A549 (cell line): ENCODE measurements around the gene SLC11A2. TPM values are rescaled to one million over a fixed set of nuclear protein-coding genes. Genes with fewer than 3 reads are reported as not detected.
"Not testable (repeated sequence)": the region's sequence is repeated elsewhere in the genome, so short reads cannot be mapped to it uniquely, and the experiment has no call there.

Experiments
- ATAC-seq, 2 experiments: fragments of 200-7000 bp in 1 of 2; fragments of >200 bp in 1 of 2; cut with Nextera tagmentation in 1 of 2; cut with Tn5 transposase in 1 of 2; 3 replicates each; pipeline versions ENCODE4 v1.8.0 to v1.9.1; 2018 to 2020; ENCODE audit warnings: mild to moderate bottlenecking in 1 of 2, moderate library complexity in 1 of 2
- CTCF ChIA-PET: fragments of 300-600 bp; sonication (Branson Sonifier 250); formaldehyde crosslinking; extraction: SDS; loops from one replicate; lab custom pipeline; 2021; ENCODE audit warnings: antibody characterized with exemption, inconsistent platforms; lab: Yijun Ruan, JAX
- POLR2A ChIA-PET: fragments of 350-600 bp; formaldehyde crosslinking; extraction: SDS; loops from one replicate; lab custom pipeline; 2021; ENCODE audit warnings: antibody characterized with exemption, inconsistent platforms; lab: Yijun Ruan, JAX
- DNase-seq, 2 experiments: peaks; one replicate each; pipeline versions ENCODE4 v3.0.0 to v3.0.0-alpha.2; 2011 to 2016; ENCODE audit warnings: low read depth in 1 of 2, low spot score in 1 of 2
- FAIRE-seq: peaks from 2 replicates; lab custom pipeline; 2011; peaks lifted over from hg19 to GRCh38; lab: Jason Lieb, UNC
- H3K27ac ChIP-seq, 2 experiments: fragments of >200 bp; sonication (Bioruptor Twin); formaldehyde crosslinking; 3 replicates each; pipeline ENCODE4 v1.5.1; 2016 to 2017
- H3K4me1 ChIP-seq: fragments of >200 bp; sonication (Bioruptor Twin); formaldehyde crosslinking; 3 replicates; pipeline ENCODE4 v1.6.1; 2016
- H3K4me2 ChIP-seq: fragments of >200 bp; sonication (Bioruptor Twin); formaldehyde crosslinking; 3 replicates; pipeline ENCODE4 v1.6.1; 2016
- H3K4me3 ChIP-seq: fragments of >200 bp; sonication (Bioruptor Twin); formaldehyde crosslinking; 3 replicates; pipeline ENCODE4 v1.5.1; 2016
- H3K9me3 ChIP-seq: fragments of >200 bp; sonication (Bioruptor Twin); formaldehyde crosslinking; 3 replicates; pipeline ENCODE4 v1.6.1; 2016
- BHLHE40 ChIP-seq: IDR thresholded peaks from 2 replicates; pipeline ENCODE4 v1.6.1; 2012; ENCODE audit warnings: low read depth, low read length, inconsistent platforms
- CTCF ChIP-seq: fragments of >200 bp; sonication (Bioruptor Twin); formaldehyde crosslinking; IDR thresholded peaks from 3 replicates; pipeline ENCODE4 v1.5.1; 2016
- E2F6 ChIP-seq: IDR thresholded peaks from 2 replicates; pipeline ENCODE4 v1.6.1; 2012; ENCODE audit warnings: low read depth, borderline replicate concordance
- EHMT2 ChIP-seq: fragments of 200-600 bp; sonication (generic); IDR thresholded peaks from 2 replicates; pipeline ENCODE4 v1.6.1; 2016; ENCODE audit warnings: antibody characterized with exemption, low read depth, mild to moderate bottlenecking, moderate library complexity
- GATA3 ChIP-seq: IDR thresholded peaks from 2 replicates; pipeline ENCODE4 v1.6.1; 2012; ENCODE audit warnings: borderline replicate concordance
- HDAC2 ChIP-seq: fragments of 200-600 bp; sonication (generic); IDR thresholded peaks from 2 replicates; pipeline ENCODE4 v1.6.1; 2016
- HOXA7 ChIP-seq: fragments of 250-450 bp; sonication (Bioruptor Pico); IDR thresholded peaks from 2 replicates; pipeline ENCODE4 v1.5.0; 2020; ENCODE audit warnings: mild to moderate bottlenecking, moderate library complexity
- HOXB5 ChIP-seq: fragments of 250-450 bp; sonication (Bioruptor Pico); IDR thresholded peaks from 2 replicates; pipeline ENCODE4 v1.5.0; 2020; ENCODE audit warnings: mild to moderate bottlenecking, moderate library complexity
- JUNB ChIP-seq: fragments of >200 bp; sonication (Bioruptor Twin); formaldehyde crosslinking; IDR thresholded peaks from 2 replicates; pipeline ENCODE4 v1.6.1; 2016
- KDM1A ChIP-seq: fragments of 200-600 bp; sonication (generic); IDR thresholded peaks from 2 replicates; pipeline ENCODE4 v1.6.1; 2016; ENCODE audit warnings: low read depth, mild to moderate bottlenecking
- MAFK ChIP-seq: fragments of 450-650 bp; IDR thresholded peaks from 2 replicates; pipeline ENCODE4 v1.6.1; 2014; ENCODE audit not compliant: partially characterized antibody
- NR3C1 ChIP-seq: fragments of >200 bp; sonication (Bioruptor Twin); formaldehyde crosslinking; IDR thresholded peaks from 3 replicates; pipeline ENCODE4 v1.6.1; 2017
- RAD21 ChIP-seq, 2 experiments: fragments of >200 bp in 1 of 2; sonication (Bioruptor Twin) in 1 of 2; formaldehyde crosslinking in 1 of 2; IDR thresholded peaks in 1 of 2; conservative IDR thresholded peaks in 1 of 2; 2 replicates in 1 of 2; 3 replicates in 1 of 2; pipeline ENCODE4 v1.6.1; 2012 to 2018; ENCODE audit warnings: inconsistent platforms in 1 of 2
- RCOR1 ChIP-seq: fragments of 150-350 bp; IDR thresholded peaks from 2 replicates; pipeline ENCODE4 v1.6.1; 2014; ENCODE audit warnings: antibody characterized with exemption, low read length, low read depth
- REST ChIP-seq: fragments of 200-600 bp; sonication (generic); IDR thresholded peaks from 2 replicates; pipeline ENCODE4 v1.6.1; 2016; ENCODE audit warnings: antibody characterized with exemption, mild to moderate bottlenecking, moderate library complexity
- RNF2 ChIP-seq: fragments of 200-600 bp; sonication (generic); IDR thresholded peaks from 2 replicates; pipeline ENCODE4 v1.6.1; 2016; ENCODE audit warnings: low read depth, mild to moderate bottlenecking, antibody characterized with exemption, moderate library complexity, borderline replicate concordance
- SMC3 ChIP-seq: fragments of >200 bp; sonication (Bioruptor Twin); formaldehyde crosslinking; IDR thresholded peaks from 3 replicates; pipeline ENCODE4 v1.6.1; 2018; ENCODE audit warnings: inconsistent platforms
- TFCP2L1 ChIP-seq: fragments of 250-450 bp; sonication (Bioruptor Pico); IDR thresholded peaks from 2 replicates; pipeline ENCODE4 v1.5.0; 2021; ENCODE audit warnings: mild to moderate bottlenecking
- ZC3H11A ChIP-seq: fragments of 450-650 bp; IDR thresholded peaks from 2 replicates; pipeline ENCODE4 v1.6.1; 2014; ENCODE audit warnings: antibody characterized with exemption, mild to moderate bottlenecking
- ZFP36 ChIP-seq: fragments of 450-650 bp; IDR thresholded peaks from 2 replicates; pipeline ENCODE4 v1.6.1; 2014; ENCODE audit warnings: borderline replicate concordance; ENCODE audit not compliant: partially characterized antibody
- WGBS: methylation state at CpG from one replicate; pipeline ENCODE4 v1.1.6; 2017; ENCODE audit errors: missing lambda C conversion rate; 5-methylcytosine and 5-hydroxymethylcytosine counted together
- polyA plus RNA-seq, 4 experiments: library from polyadenylated mRNA; depleted of rRNA in 3 of 4; stranded (reverse); fragments of >200 nt; fragmentation: RNase III in 1 of 4; extraction: RNeasy Plus Mini Kit Qiagen cat#74134 plus additional on column Dnase treatment in 1 of 4; gene quantifications; 2 replicates in 3 of 4; 3 replicates in 1 of 4; pipeline ENCODE4 v1.2.3, GENCODE V29; 2011 to 2017

The SLC11A2 gene
- polyA plus RNA-seq, 2 of the 4 experiments (the other 2 are of a cell fraction), result 30.8 to 80.7 TPM

GRCh38 chr12:51018956-51019355 is 7.2 kb downstream of the SLC11A2 start:
- no peaks in the 10 kb centered on the region for H3K9me3 ChIP-seq
- POLR2A ChIA-PET, result no interaction called here
- H3K4me1 ChIP-seq, result peaks cover 14% of the 10 kb centered on the region
- H3K4me3 ChIP-seq, result no peak overlapping the region
- no peak for DNase-seq
- WGBS, result 92% methylated on average over 2 of the region's 2 CpGs
- CTCF ChIA-PET, result interaction anchor here (0.8 to 2.9 kb wide), 7 partner anchors 9 to 944 kb away, joined by 3 to 15 read pairs (median 4); no protein-coding TSS in a partner anchor
- H3K4me2 ChIP-seq, result no peak overlapping the region
- TF ChIP-seq EHMT2 (no peak), HOXB5 (CRISPR knock-in tag) (no peak), SMC3 (no peak), ZFP36 (no peak), HOXA7 (CRISPR knock-in tag) (no peak), ZC3H11A (no peak), RCOR1 (no peak)
- ATAC-seq, result no peak
- H3K27ac ChIP-seq, result no peak overlapping the region
- FAIRE-seq, result no peak

- H3K4me3 ChIP-seq, result no peak overlapping the region
- ATAC-seq (no peak), FAIRE-seq (no peak), DNase-seq (no peak)
- peaks cover 8% of the 10 kb centered on the region; the same call in 2 of the 3 replicates for H3K4me1 ChIP-seq
- H3K27ac ChIP-seq, result no peak overlapping the region
- POLR2A ChIA-PET, result no interaction called here
- H3K4me2 ChIP-seq, result no peak overlapping the region
- CTCF ChIA-PET, result interaction anchor here (0.6 to 2.9 kb wide), 4 partner anchors 8 to 227 kb away, joined by 3 to 15 read pairs (median 4); no protein-coding TSS in a partner anchor
- no peaks in the 10 kb centered on the region for H3K9me3 ChIP-seq
- TF ChIP-seq JUNB (no peak), EHMT2 (no peak), RCOR1 (no peak), RNF2 (no peak), RAD21 (conservative IDR thresholded peaks at IDR 0.05 in 1 of 2, IDR thresholded peaks at IDR 0.05 in 1 of 2) (no peak), E2F6 (no peak), MAFK (no peak), CTCF (no peak), HDAC2 (no peak)
Observed at GRCh38 chr12:51017452-51017851, 8.7 kb downstream of the SLC11A2 start.

GRCh38 chr12:51014467-51014866 is 11.7 kb downstream of the SLC11A2 start:
- CTCF ChIA-PET, H3K4me2 ChIP-seq, H3K9me3 ChIP-seq, H3K4me1 ChIP-seq, DNase-seq, H3K4me3 ChIP-seq, FAIRE-seq, ATAC-seq, H3K27ac ChIP-seq, POLR2A ChIA-PET: not testable (repeated sequence)
- 93% methylated on average over 9 of the region's 9 CpGs for WGBS

- Histone ChIP-seq H3K27ac (no peak overlapping the region), H3K4me1 (peaks cover 6% of the 10 kb centered on the region; the same call in 1 of the 3 replicates), H3K4me2 (no peak overlapping the region), H3K9me3 (no peaks in the 10 kb centered on the region), H3K4me3 (no peak overlapping the region)
- ChIA-PET POLR2A (interaction anchor here (0.6 to 0.7 kb wide), 2 partner anchors 205 to 318 kb away, joined by 6 to 7 read pairs; partner anchors contain the start of gene POU6F1), CTCF (interaction anchor here (1.4 to 1.8 kb wide), 2 partner anchors 27 to 248 kb away, joined by 4 to 5 read pairs; no protein-coding TSS in a partner anchor)
- FAIRE-seq (no peak), DNase-seq (no peak), ATAC-seq (no peak)
- no peak for TF ChIP-seq BHLHE40
- TF ChIP-seq REST, result no peak
- TF ChIP-seq HOXB5 (CRISPR knock-in tag), result no peak
- no peak for TF ChIP-seq GATA3
- TF ChIP-seq KDM1A, result no peak
- TF ChIP-seq TFCP2L1 (CRISPR knock-in tag), result no peak
- no peak for TF ChIP-seq NR3C1
- WGBS, result 93% methylated on average over 7 of the region's 7 CpGs
Observed at GRCh38 chr12:51013441-51013840, 12.7 kb downstream of the SLC11A2 start.
